Measurements from ENCODE around the gene CCDC183.

DNA sequence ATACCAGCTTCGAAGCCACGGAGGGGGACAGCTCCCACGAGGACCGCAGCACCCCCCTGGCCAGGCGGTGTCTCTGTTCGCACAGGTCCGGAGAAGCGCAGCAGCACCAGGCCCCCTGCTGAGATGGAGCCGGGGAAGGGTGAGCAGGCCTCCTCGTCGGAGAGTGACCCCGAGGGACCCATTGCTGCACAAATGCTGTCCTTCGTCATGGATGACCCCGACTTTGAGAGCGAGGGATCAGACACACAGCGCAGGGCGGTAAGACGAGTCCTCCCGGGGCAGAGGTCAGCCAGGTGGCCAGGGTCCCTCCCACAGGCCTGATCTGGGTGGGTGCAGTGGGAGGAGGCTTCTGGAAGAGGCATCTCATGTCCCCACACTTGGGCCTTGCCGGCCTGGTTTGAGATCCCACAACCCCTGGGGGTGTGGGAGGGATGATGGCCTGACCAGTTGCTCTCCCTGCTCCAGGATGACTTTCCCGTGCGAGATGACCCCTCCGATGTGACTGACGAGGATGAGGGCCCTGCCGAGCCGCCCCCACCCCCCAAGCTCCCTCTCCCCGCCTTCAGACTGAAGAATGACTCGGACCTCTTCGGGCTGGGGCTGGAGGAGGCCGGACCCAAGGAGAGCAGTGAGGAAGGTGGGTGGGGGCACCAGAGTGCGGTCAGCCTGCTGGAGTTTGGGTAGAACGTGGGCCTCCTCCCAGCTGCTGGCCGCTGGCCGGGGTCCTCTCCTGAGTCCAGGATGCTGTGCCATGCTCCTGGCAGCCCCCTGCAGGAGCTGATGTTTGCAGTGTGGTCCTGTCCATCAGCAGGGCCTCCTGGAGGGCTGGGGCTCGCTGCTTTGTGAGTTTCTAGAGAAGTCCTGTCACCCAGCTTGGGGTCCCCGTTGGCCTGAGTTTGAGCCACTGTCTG lies 43.3 kb downstream of the CCDC183 start:
- TF ChIP-seq, protein P1, sequence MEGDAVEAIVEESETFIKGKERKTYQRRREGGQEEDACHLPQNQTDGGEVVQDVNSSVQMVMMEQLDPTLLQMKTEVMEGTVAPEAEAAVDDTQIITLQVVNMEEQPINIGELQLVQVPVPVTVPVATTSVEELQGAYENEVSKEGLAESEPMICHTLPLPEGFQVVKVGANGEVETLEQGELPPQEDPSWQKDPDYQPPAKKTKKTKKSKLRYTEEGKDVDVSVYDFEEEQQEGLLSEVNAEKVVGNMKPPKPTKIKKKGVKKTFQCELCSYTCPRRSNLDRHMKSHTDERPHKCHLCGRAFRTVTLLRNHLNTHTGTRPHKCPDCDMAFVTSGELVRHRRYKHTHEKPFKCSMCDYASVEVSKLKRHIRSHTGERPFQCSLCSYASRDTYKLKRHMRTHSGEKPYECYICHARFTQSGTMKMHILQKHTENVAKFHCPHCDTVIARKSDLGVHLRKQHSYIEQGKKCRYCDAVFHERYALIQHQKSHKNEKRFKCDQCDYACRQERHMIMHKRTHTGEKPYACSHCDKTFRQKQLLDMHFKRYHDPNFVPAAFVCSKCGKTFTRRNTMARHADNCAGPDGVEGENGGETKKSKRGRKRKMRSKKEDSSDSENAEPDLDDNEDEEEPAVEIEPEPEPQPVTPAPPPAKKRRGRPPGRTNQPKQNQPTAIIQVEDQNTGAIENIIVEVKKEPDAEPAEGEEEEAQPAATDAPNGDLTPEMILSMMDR (conservative IDR thresholded peaks at IDR 0.05; ENCODE audit: low read length), result no peak
- no peak for TF ChIP-seq EZH2phosphoT487 (IDR thresholded peaks at IDR 0.05; ENCODE audit: borderline replicate concordance, low read depth, low read length)

All from OCI-LY7 (cell line).